Measurements from ENCODE around the gene NPW.
A peak's percentile ranks its signal among the peaks of the same experiment; 100 is the strongest.

Gene NPW

GRCh38 chr16:1984347-1985225 lies 35.0 kb upstream of the NPW start:
- no peak for DNase-seq

GRCh38 chr16:1985466-1986150 lies 34.0 kb upstream of the NPW start:
- no peak for DNase-seq

- no peak for DNase-seq
Observed at GRCh38 chr16:1987198-1987597, 32.4 kb upstream of the NPW start.

GRCh38 chr16:1989209-1990100 lies 30.1 kb upstream of the NPW start, which contains the start of gene SYNGR3:
Gene SYNGR3 (plus strand): TSS chr16:1989970. CDS start chr16:1990103, 133 bp downstream.
- DNase-seq = no peak

GRCh38 chr16:1990101-1990350 lies 29.6 kb upstream of the NPW start:
- DNase-seq = no peak

- DNase-seq = peak; percentile 41
Observed at GRCh38 chr16:1990351-1991134, 29.0 kb upstream of the NPW start.

- DNase-seq = peak in 1 of 2 donors; percentile 49
Observed at GRCh38 chr16:1991135-1991551, 28.4 kb upstream of the NPW start.

GRCh38 chr16:1991588-1991947 lies 28.0 kb upstream of the NPW start:
- DNase-seq = no peak

GRCh38 chr16:1991948-1992703 lies 27.5 kb upstream of the NPW start:
- peak; percentile 98 to 99 for DNase-seq

GRCh38 chr16:1992704-1993317 lies 26.8 kb upstream of the NPW start:
- DNase-seq = no peak

- DNase-seq = no peak
Observed at GRCh38 chr16:1993731-1994131, 25.9 kb upstream of the NPW start.

GRCh38 chr16:1997494-1998359 lies 21.9 kb upstream of the NPW start:
- no peak for DNase-seq

GRCh38 chr16:1998360-1998835 lies 21.2 kb upstream of the NPW start:
- DNase-seq = no peak

- DNase-seq = no peak
Observed at GRCh38 chr16:1998852-1999801, 20.5 kb upstream of the NPW start.

GRCh38 chr16:1999866-2000514 lies 19.6 kb upstream of the NPW start:
- no peak for DNase-seq

- DNase-seq = no peak
Observed at GRCh38 chr16:2001035-2001434, 18.6 kb upstream of the NPW start.

- no peak for DNase-seq
Observed at GRCh38 chr16:2001456-2002355, 17.9 kb upstream of the NPW start.
